ENCODE results near the gene UCN.
"Not testable (repeated sequence)": the region's sequence is repeated elsewhere in the genome, so short reads cannot be mapped to it uniquely, and the experiment has no call there.

Gene UCN, protein sequence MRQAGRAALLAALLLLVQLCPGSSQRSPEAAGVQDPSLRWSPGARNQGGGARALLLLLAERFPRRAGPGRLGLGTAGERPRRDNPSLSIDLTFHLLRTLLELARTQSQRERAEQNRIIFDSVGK

GRCh38 chr2:27308359-27308881 is at the start of gene UCN:
TSS of gene UCN (minus strand) at chr2:27308445. CDS start at chr2:27307895, 550 bp downstream.
- DNase-seq: no peak

DNA sequence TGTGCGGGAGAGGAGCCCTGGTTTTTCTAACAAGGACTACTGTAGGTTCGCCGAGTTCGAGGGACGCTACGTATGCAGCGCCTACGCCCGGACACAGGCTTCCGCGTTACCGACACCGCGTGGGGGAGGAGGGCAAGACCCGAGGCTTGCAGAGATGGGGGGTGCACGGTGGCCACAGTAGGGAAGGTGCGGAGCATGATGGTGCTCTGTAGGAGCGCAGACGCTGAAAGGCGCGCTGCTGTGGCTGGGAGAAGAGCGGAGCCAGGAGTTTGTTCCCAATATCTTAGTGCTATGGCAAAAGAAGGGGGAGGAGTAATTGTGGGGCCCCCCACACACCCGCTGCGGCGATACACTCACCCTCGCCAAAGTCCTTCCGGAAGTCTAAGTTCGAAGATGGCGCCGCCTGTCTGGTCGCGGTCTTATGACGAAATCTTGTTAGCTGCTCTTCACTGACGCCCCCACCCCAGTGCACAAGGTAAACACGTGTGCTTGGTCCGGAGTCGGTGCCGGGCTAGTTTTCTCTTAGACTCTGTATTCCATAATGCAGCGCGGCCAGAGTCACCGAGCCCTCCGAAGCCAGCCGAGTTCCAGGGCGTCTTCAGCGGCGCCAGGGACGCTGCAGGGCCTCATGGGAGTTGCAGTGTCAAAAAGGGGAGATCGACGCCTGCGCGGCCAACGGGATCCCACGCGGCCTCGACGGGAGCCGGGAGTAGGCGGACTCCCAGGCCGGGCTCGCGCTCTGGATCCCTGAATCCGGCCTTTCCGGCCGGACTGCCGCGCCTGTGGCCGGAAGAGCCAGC is 48.3 kb upstream of the UCN start, which contains the start of gene GTF3C2:
GTF3C2 (minus strand) TSS at position 383 of the 800 bp plus-strand sequence. CDS start 13,210 bp downstream, outside the sequence.
- DNase-seq: peak; percentile 93

DNA sequence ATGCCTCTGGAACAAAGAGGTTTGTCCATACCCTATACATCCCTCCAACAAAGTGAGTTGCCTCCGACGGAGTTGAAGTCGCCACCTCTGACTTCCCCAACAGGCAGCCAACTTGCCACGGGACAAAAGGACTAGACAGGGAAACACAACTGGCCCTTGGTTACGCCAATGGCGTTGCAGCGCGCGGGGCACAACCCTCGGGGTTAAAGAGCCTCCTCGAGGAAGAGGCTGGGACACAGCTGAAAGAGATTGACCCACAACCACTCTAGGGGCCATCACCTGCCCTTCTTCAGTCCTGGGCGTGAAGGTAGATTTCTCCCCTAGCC is 47.8 kb upstream of the UCN start:
- no peak for DNase-seq

DNA sequence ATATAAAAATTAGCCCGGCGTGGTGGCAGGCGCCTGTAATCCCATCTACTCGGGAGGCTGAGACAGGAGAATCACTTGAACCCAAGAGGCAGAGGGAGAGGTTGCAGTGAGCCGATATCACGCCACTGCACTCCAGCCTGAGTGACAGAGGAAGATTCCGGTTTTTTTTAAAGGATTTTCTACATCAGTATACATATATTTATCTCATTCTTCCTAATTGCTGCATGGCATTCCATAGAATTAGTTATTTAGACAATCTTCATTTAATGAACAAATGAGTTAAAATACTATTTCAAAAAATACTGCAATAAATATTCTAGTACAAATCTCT is 46.3 kb upstream of the UCN start:
- no peak for DNase-seq

GRCh38 chr2:27353762-27354596 is 45.7 kb upstream of the UCN start:
- no peak for DNase-seq

DNA sequence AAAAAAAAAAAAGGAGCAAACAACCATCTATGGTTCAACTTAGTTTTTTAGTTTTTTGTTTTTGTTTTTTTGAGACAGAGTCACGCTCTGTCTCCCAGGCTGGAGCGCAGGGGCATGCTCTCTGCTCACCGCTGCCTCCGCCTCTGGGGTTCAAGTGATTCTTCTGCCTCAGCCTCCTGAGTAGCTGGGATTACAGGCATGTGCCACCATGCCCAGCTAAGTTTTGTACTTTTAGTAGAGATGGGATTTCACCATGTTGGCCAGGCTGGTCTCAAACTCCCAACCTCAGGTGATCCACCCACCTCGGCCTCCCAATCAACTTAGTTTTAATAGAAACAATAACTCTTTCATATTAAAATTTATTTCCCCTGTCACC is 45.1 kb upstream of the UCN start:
- not testable (repeated sequence) for DNase-seq

DNA sequence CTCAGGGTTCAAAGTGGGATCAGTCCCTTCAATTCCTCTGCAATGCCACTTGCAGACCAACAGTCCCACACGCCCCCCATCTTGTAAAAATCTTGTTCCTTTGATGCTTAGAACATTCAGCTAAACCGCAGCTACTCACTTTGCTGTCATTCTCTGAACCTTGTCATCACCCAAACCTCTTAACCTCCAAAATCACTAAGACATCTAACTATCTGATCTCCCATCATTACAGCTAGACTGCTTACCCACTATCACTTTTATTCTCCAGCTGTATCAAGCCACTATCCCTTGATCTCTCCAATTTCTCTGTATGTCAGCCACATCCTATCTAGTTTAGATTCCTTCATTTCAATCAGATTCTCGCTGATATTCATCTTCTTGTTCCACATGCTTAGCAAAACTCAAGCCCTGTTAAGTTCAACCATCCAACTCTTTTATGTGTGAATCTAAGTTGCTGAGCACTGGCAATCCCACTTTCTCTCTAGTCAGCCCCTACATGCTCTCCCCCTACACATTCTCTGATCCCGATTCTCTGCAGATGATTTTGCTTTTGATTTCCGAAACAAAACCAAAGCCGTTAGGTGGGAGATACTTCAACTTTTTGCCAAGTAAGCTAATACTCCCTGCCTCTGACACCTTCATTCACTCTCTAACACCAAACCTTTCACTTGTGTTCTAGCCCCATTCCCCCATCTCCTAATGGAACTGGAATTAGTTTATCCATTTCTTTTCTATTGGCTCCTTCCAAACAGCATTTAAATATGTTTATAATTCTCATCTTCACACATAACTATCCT is 43.8 kb upstream of the UCN start:
- peak; percentile 11 for DNase-seq

DNA sequence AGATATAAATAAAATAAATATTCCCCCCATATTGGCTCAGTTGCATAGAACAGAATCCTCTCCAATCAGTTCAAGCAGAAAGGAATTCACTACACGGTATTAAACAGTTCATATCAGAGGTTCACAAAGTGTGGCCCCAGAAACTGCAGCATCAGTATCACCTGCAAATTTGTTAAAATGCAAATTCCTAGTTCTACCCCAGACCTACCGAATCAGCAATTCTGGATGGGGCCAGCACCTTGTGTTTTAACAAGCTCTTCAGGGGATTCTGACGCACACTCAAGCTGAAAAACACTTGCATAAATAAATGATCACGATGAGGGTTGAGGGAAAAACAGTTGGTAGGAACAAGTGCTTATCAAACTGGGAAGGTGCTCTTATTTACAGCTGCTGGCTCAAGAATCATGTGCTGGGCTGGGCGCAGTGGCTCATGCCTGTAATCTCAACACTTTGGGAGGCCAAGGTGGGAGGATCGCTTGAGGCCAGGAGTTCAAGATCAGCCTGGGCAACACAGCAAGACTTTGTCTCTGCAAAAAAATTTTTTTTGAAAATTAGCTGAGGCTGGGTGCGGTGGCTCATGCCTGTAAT is 42.0 kb upstream of the UCN start:
- DNase-seq: no peak

GRCh38 chr2:27347641-27348040 is 39.4 kb upstream of the UCN start:
- DNase-seq: no peak

GRCh38 chr2:27336173-27336572 is 27.9 kb upstream of the UCN start:
- no peak for DNase-seq

DNA sequence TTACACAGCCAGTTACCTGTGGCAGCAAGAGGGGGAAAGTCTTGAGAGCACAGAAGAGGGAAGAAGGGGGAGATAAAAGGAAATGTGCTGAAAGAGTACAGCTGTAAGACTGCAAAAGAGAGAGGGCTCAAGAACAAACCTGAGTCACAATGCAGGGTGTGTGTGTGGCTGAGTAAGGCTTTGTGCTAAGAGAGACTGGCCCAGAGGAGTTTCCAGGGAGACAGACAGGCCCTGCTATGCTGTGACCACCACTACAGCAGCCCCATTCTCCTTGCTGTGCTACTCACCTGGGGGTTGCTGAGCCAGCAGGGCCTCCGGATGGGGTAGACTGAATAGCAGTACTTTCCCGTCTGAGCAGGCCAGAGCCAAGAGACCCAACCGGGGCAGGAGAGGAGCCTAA is 27.1 kb upstream of the UCN start:
- no peak for DNase-seq

- DNase-seq: no peak
These were observed 16.5 kb upstream of the UCN start for GRCh38 chr2:27324720-27325119.

GRCh38 chr2:27323596-27324285 is 15.5 kb upstream of the UCN start:
- no peak for DNase-seq

DNA sequence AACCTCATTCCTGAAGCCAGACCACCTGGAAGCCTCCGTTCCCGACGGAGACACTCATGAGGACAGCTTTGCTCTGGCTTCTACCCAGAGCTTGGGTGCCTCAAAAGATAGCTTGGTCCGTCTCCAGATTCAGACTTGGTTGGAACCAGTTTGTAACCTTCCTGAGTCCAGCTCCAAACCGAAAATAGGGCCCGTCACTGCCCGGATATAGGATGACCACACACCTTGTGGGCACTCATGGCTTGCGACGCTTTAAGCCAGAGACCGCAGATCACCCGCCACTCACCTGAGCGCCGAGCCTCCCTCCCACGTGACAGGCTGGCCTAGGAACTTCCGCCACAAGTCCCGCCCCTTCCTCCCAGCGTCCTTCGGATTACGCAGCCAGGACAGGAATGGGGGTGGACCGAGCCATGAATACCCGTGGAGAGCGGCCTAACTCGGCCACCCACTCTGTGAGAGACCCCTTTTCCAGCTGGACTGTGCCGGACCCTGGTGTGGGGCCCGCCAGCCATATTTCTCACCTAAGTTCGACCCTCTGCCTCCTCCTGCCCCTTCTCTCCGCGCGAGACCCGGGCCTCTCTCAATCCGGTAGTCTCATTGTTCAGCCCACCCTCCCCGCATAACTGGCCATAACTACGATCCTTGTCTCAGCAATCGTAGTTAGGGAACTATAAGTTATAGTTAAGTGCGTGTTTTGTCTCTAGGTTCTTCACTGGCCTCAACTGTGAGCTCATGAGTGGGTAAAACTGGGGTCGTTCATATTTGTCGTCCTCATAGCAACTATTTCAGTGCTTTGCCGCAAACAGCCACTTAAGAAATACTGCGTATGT is 14.7 kb upstream of the UCN start, which contains the start of gene MPV17:
MPV17 (minus strand) TSS at position 332 of the 830 bp plus-strand sequence. CDS start 580 bp downstream, outside the sequence.
- DNase-seq: peak; percentile 89

- DNase-seq: peak; percentile 20
These were observed 14.1 kb upstream of the UCN start for GRCh38 chr2:27322301-27322765.

DNA sequence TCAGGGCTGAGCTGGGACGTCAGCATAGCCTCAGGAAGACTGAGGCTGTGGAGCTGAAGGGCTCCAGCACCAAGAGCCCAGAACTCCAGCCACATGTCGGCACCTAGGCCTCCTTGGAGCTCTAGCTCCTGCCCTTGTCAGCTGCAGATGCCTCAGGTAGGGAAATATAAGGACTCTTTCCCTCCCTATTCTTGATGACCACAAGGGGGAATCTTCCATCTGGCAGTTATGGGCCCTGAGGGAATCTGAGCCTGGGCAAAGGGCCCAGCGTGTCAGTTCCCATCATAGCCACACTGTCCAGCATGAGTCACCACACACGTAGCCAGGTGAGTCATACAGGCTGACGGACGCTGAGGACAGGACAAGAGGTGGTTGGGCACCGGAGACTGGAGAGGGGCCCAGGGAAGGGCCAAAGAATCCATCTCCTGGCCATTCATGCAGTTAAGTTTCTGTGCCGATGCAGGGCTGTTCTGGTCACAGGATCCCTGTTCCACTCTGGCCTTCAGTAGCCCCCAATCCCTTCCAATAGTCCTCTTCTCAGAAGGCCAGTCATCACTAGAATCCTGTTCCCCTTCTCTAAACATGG is 12.8 kb upstream of the UCN start:
- DNase-seq: no peak

DNA sequence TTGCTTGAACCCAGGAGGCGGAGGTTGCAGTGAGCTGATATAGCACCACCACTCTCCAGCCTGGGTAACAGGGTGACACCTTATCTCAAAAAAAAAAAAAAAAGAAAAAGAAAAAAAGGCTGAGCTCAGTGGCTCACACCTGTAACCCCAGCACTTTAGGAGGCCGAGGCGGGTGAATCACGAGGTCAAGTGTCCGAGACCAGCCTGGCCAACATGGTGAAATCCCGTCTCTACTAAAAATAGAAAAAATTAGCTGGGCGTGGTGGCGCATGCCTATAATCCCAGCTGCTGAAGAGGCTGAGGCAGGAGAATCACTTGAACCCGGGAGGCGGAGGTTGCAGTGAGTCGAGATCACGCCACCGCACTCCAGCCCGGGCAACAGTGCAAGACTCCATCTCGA is 11.6 kb upstream of the UCN start:
- DNase-seq: not testable (repeated sequence)

GRCh38 chr2:27316655-27317412 is 8.6 kb upstream of the UCN start:
- no peak for DNase-seq

GRCh38 chr2:27315122-27315521 is 6.9 kb upstream of the UCN start:
- no peak for DNase-seq
